ENCODE results near the gene MUC22.

Gene MUC22

GRCh38 chr6:30974490-30975252, 35.6 kb upstream of the MUC22 start:
- H3K4me1 ChIP-seq (ENCODE audit: control insufficient read depth in 1 of 2, insufficient read depth in 2 of 2, low read length in 2 of 2), result no peaks in the 10 kb centered on the region
- H3K27ac ChIP-seq (ENCODE audit: low read depth, low read length), result no peak overlapping the region
- H3K4me3 ChIP-seq (ENCODE audit: low read depth in 1 of 2, low read length in 2 of 2), result no peak overlapping the region
- no peaks in the 10 kb centered on the region for H3K9me3 ChIP-seq (ENCODE audit: control insufficient read depth in 1 of 2, low read length in 2 of 2)
- H3K36me3 ChIP-seq (ENCODE audit: control insufficient read depth in 1 of 2, insufficient read depth in 2 of 2, low read length in 2 of 2), result no peaks in the 10 kb centered on the region
- no peak overlapping the region for H3K9ac ChIP-seq (ENCODE audit: low read depth in 1 of 2, low read length in 2 of 2)
- H3K27me3 ChIP-seq (ENCODE audit: control insufficient read depth in 1 of 2, insufficient read depth in 2 of 2, low read length in 2 of 2), result peaks cover 5 to 6% of the 10 kb centered on the region in 2 donors

DNA sequence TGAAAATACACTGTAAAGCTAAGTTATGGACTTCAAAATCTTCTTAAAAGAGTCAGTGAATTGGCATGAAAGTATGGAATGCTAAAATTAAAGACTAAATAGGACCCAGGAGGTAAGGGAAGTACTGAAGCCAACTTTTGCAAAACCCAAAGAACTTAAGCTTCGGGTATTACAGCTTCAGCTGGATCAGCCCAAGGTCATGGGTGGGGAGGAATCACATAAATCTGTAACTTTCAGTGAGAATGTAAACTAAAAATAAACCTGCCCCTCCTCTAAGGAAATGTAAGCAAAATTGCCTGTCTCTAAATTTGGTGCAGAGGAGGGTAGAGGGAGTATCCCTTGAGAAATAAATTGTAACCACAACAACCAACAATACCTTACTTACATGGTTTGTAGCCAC, 31.1 kb upstream of the MUC22 start:
- H3K4me1 ChIP-seq (ENCODE audit: control insufficient read depth in 1 of 2, insufficient read depth in 2 of 2, low read length in 2 of 2), result peaks cover 5 to 8% of the 10 kb centered on the region in 2 donors
- no peak overlapping the region for H3K4me3 ChIP-seq (ENCODE audit: low read depth in 1 of 2, low read length in 2 of 2)
- no peak overlapping the region for H3K27ac ChIP-seq (ENCODE audit: low read depth, low read length)
- H3K27me3 ChIP-seq (ENCODE audit: control insufficient read depth in 1 of 2, insufficient read depth in 2 of 2, low read length in 2 of 2), result peaks cover 6 to 11% of the 10 kb centered on the region in 2 donors
- no peaks in the 10 kb centered on the region for H3K9me3 ChIP-seq (ENCODE audit: control insufficient read depth in 1 of 2, low read length in 2 of 2)
- no peaks in the 10 kb centered on the region for H3K36me3 ChIP-seq (ENCODE audit: control insufficient read depth in 1 of 2, insufficient read depth in 2 of 2, low read length in 2 of 2)
- no peak overlapping the region for H3K9ac ChIP-seq (ENCODE audit: low read depth in 1 of 2, low read length in 2 of 2)

- Histone ChIP-seq H3K4me3 (ENCODE audit: low read depth in 1 of 2, low read length in 2 of 2) (no peak overlapping the region), H3K27me3 (ENCODE audit: control insufficient read depth in 1 of 2, insufficient read depth in 2 of 2, low read length in 2 of 2) (peaks cover 6 to 11% of the 10 kb centered on the region in 2 donors), H3K9me3 (ENCODE audit: control insufficient read depth in 1 of 2, low read length in 2 of 2) (no peaks in the 10 kb centered on the region), H3K4me1 (ENCODE audit: control insufficient read depth in 1 of 2, insufficient read depth in 2 of 2, low read length in 2 of 2) (peaks cover 5 to 8% of the 10 kb centered on the region in 2 donors), H3K36me3 (ENCODE audit: control insufficient read depth in 1 of 2, insufficient read depth in 2 of 2, low read length in 2 of 2) (no peaks in the 10 kb centered on the region), H3K9ac (ENCODE audit: low read depth in 1 of 2, low read length in 2 of 2) (no peak overlapping the region), H3K27ac (ENCODE audit: low read depth, low read length) (no peak overlapping the region)
These were observed 30.6 kb upstream of the MUC22 start for GRCh38 chr6:30979690-30980089.

DNA sequence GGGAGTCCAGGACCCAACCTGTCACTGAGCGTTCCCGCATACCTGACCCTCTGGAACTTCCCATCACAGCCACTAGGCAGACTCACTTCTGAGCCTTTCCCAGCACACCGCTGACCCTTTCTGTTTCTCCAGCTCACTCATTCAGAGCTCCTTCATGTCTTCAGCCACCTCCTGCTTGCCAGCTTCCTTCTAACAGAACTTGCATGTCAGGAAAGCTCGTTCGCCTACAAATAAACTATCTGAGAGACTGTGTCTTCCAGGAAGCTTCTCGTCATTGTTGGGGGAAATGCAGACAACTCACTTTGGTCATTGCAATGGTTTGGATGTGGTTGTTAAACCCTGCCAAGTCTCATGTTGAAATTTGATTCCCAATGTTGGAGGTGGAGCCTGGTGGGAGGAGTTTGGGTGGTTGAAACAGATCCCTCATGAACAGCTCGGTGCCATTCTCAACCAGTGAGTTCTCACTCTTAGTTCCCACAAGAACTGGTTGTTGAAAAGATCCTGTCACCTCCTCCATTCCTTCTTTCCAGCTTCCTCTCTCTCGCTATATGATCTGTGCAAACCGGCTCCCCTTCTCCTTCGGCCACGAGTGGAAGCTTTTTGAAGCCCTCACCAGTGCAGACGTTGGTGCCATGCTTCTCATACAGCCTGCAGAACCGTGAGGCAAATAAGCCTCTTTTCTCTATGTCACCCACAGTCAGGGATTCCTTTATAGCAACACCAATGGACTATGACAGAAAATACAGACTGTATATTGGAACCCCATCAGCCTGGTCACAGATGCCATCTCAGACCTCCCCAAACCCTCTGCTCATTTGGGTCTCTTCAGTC, 28.1 kb upstream of the MUC22 start:
- H3K4me3 ChIP-seq (ENCODE audit: low read depth in 1 of 2, low read length in 2 of 2), result peak overlapping the region; percentile 4
- H3K9me3 ChIP-seq (ENCODE audit: control insufficient read depth in 1 of 2, low read length in 2 of 2), result no peaks in the 10 kb centered on the region
- no peaks in the 10 kb centered on the region for H3K36me3 ChIP-seq (ENCODE audit: control insufficient read depth in 1 of 2, insufficient read depth in 2 of 2, low read length in 2 of 2)
- H3K9ac ChIP-seq (ENCODE audit: low read depth in 1 of 2, low read length in 2 of 2), result no peak overlapping the region
- no peak overlapping the region for H3K27ac ChIP-seq (ENCODE audit: low read depth, low read length)
- peaks cover 6 to 11% of the 10 kb centered on the region in 2 donors for H3K27me3 ChIP-seq (ENCODE audit: control insufficient read depth in 1 of 2, insufficient read depth in 2 of 2, low read length in 2 of 2)
- H3K4me1 ChIP-seq (ENCODE audit: control insufficient read depth in 1 of 2, insufficient read depth in 2 of 2, low read length in 2 of 2), result peaks cover 5 to 8% of the 10 kb centered on the region in 2 donors

DNA sequence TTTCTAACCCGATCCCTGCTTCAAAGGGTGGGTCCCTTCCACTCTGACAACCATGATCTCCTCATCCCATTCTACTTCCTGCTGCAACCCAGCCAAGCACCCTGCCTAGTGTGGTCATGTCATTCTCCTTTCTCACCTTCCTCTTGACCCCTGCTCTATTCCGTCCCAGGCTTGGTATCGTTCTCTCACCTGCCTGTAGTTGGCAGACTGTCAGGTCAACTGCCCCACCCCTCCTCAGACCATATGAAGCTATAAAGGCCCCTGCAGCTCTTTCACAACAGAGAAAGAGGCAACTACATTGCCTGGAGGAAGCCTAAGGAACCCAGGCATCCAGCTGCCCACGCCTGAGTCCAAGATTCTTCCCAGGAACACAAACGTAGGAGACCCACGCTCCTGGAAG, 26.8 kb upstream of the MUC22 start, which contains the start of gene MUC21:
MUC21 (plus strand) TSS at position 280 of the 400 bp plus-strand sequence. CDS start 241 bp downstream, outside the sequence.
- Histone ChIP-seq H3K36me3 (ENCODE audit: control insufficient read depth in 1 of 2, insufficient read depth in 2 of 2, low read length in 2 of 2) (no peaks in the 10 kb centered on the region), H3K9ac (ENCODE audit: low read depth in 1 of 2, low read length in 2 of 2) (no peak within 1 kb of the TSS), H3K27me3 (ENCODE audit: control insufficient read depth in 1 of 2, insufficient read depth in 2 of 2, low read length in 2 of 2) (peaks cover under 1 to 6% of the 10 kb centered on the region in 2 donors), H3K9me3 (ENCODE audit: control insufficient read depth in 1 of 2, low read length in 2 of 2) (no peaks in the 10 kb centered on the region), H3K4me3 (ENCODE audit: low read depth in 1 of 2, low read length in 2 of 2) (peak within 1 kb of the TSS in 1 of 2 donors; percentile 4), H3K27ac (ENCODE audit: low read depth, low read length) (no peak within 1 kb of the TSS), H3K4me1 (ENCODE audit: control insufficient read depth in 1 of 2, insufficient read depth in 2 of 2, low read length in 2 of 2) (peaks cover 5 to 8% of the 10 kb centered on the region in 2 donors)

DNA sequence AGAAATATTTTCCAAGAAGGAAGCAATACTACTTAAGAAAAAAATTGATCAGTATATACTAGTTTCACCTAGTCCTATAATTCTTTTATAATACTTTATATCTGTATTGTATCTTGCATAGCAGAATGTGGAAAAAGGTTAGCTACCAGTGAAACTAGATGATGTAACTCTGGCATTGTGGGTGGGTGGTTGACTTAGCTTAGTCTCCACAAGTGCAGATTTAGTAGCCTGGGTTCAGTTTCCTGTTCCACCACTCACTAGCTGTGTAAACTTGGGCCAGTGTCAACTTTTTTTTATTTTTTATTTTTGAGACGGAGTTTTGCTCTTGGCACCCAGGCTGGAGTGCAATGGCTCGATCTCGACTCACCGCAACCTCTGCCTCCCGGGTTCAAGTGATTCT, 24.8 kb upstream of the MUC22 start:
- no peak overlapping the region for H3K9ac ChIP-seq (ENCODE audit: low read depth in 1 of 2, low read length in 2 of 2)
- H3K9me3 ChIP-seq (ENCODE audit: control insufficient read depth in 1 of 2, low read length in 2 of 2), result no peaks in the 10 kb centered on the region
- H3K27ac ChIP-seq (ENCODE audit: low read depth, low read length), result no peak overlapping the region

GRCh38 chr6:30987304-30987703, 23.0 kb upstream of the MUC22 start:
- Histone ChIP-seq H3K27ac (ENCODE audit: low read depth, low read length) (no peak overlapping the region), H3K27me3 (ENCODE audit: control insufficient read depth in 1 of 2, insufficient read depth in 2 of 2, low read length in 2 of 2) (peaks cover 0 to 6% of the 10 kb centered on the region in 2 donors), H3K36me3 (ENCODE audit: control insufficient read depth in 1 of 2, insufficient read depth in 2 of 2, low read length in 2 of 2) (no peaks in the 10 kb centered on the region), H3K9ac (ENCODE audit: low read depth in 1 of 2, low read length in 2 of 2) (no peak overlapping the region), H3K4me1 (ENCODE audit: control insufficient read depth in 1 of 2, insufficient read depth in 2 of 2, low read length in 2 of 2) (peaks cover 0 to 2% of the 10 kb centered on the region in 2 donors), H3K9me3 (ENCODE audit: control insufficient read depth in 1 of 2, low read length in 2 of 2) (no peaks in the 10 kb centered on the region), H3K4me3 (ENCODE audit: low read depth in 1 of 2, low read length in 2 of 2) (no peak overlapping the region)

More for the DNA sequence above, 24.8 kb upstream of the MUC22 start:
- Histone ChIP-seq H3K27me3 (ENCODE audit: control insufficient read depth in 1 of 2, insufficient read depth in 2 of 2, low read length in 2 of 2) (peaks cover 0 to 6% of the 10 kb centered on the region in 2 donors), H3K36me3 (ENCODE audit: control insufficient read depth in 1 of 2, insufficient read depth in 2 of 2, low read length in 2 of 2) (no peaks in the 10 kb centered on the region), H3K4me3 (ENCODE audit: low read depth in 1 of 2, low read length in 2 of 2) (no peak overlapping the region), H3K4me1 (ENCODE audit: control insufficient read depth in 1 of 2, insufficient read depth in 2 of 2, low read length in 2 of 2) (peaks cover 5 to 8% of the 10 kb centered on the region in 2 donors)

GRCh38 chr6:30988209-30988825, 22.0 kb upstream of the MUC22 start:
- no peaks in the 10 kb centered on the region for H3K27me3 ChIP-seq (ENCODE audit: control insufficient read depth in 1 of 2, insufficient read depth in 2 of 2, low read length in 2 of 2)
- no peak overlapping the region for H3K27ac ChIP-seq (ENCODE audit: low read depth, low read length)
- H3K9me3 ChIP-seq (ENCODE audit: control insufficient read depth in 1 of 2, low read length in 2 of 2), result no peaks in the 10 kb centered on the region
- no peak overlapping the region for H3K4me3 ChIP-seq (ENCODE audit: low read depth in 1 of 2, low read length in 2 of 2)
- H3K4me1 ChIP-seq (ENCODE audit: control insufficient read depth in 1 of 2, insufficient read depth in 2 of 2, low read length in 2 of 2), result no peaks in the 10 kb centered on the region
- H3K9ac ChIP-seq (ENCODE audit: low read depth in 1 of 2, low read length in 2 of 2), result no peak overlapping the region
- H3K36me3 ChIP-seq (ENCODE audit: control insufficient read depth in 1 of 2, insufficient read depth in 2 of 2, low read length in 2 of 2), result no peaks in the 10 kb centered on the region

GRCh38 chr6:30990422-30991086, 19.7 kb upstream of the MUC22 start:
- Histone ChIP-seq H3K9ac (ENCODE audit: low read depth in 1 of 2, low read length in 2 of 2) (no peak overlapping the region), H3K27me3 (ENCODE audit: control insufficient read depth in 1 of 2, insufficient read depth in 2 of 2, low read length in 2 of 2) (no peaks in the 10 kb centered on the region), H3K4me3 (ENCODE audit: low read depth in 1 of 2, low read length in 2 of 2) (peak overlapping the region; percentile 18 to 32), H3K27ac (ENCODE audit: low read depth, low read length) (no peak overlapping the region), H3K4me1 (ENCODE audit: control insufficient read depth in 1 of 2, insufficient read depth in 2 of 2, low read length in 2 of 2) (no peaks in the 10 kb centered on the region), H3K9me3 (ENCODE audit: control insufficient read depth in 1 of 2, low read length in 2 of 2) (no peaks in the 10 kb centered on the region), H3K36me3 (ENCODE audit: control insufficient read depth in 1 of 2, insufficient read depth in 2 of 2, low read length in 2 of 2) (no peaks in the 10 kb centered on the region)

Data from duodenal mucosa (tissue), 2 donors.